Progenitor cell of endocrine pancreas (in vitro differentiated cells): ENCODE results near the gene S1PR2. TPM values are rescaled to one million over a fixed set of nuclear protein-coding genes. Genes with fewer than 3 reads are reported as not detected.
A peak's percentile ranks its signal among the peaks of the same experiment; 100 is the strongest.

Experiments used
- DNase-seq: peaks from one replicate; pipeline ENCODE4 v3.0.0; 2021; ENCODE audit warnings: low spot score; ENCODE audit not compliant: unreplicated experiment
- H3K27ac Mint-ChIP-seq: 2 replicates; pipeline ENCODE4 v1.8.0; 2021; ENCODE audit warnings: mild to moderate bottlenecking, moderate library complexity, mixed read lengths
- H3K27me3 Mint-ChIP-seq: 2 replicates; pipeline ENCODE4 v1.8.0; 2021; ENCODE audit warnings: mixed read lengths
- H3K36me3 Mint-ChIP-seq: 2 replicates; pipeline ENCODE4 v1.8.0; 2022; ENCODE audit warnings: mixed read lengths; ENCODE audit not compliant: insufficient read depth
- H3K4me1 Mint-ChIP-seq: 2 replicates; pipeline ENCODE4 v1.8.0; 2021; ENCODE audit warnings: low read depth, mixed read lengths
- H3K4me3 Mint-ChIP-seq: 2 replicates; pipeline ENCODE4 v1.8.0; 2021; ENCODE audit warnings: low read depth, mild to moderate bottlenecking, moderate library complexity, mixed read lengths
- H3K9me3 Mint-ChIP-seq: 2 replicates; pipeline ENCODE4 v1.8.0; 2021; ENCODE audit warnings: low read depth, mixed read lengths
- CTCF ChIP-seq: fragments of 200-600 bp; sonication (generic); IDR thresholded peaks from one replicate; pipeline ENCODE4 v1.5.0; 2021; ENCODE audit warnings: antibody characterized with exemption, mild to moderate bottlenecking; ENCODE audit not compliant: unreplicated experiment
- total RNA-seq: library from RNA; stranded (reverse); gene quantifications from 2 replicates; pipeline ENCODE4 v1.2.1, GENCODE V29; 2021

S1PR2 gene
- total RNA-seq, 1 donor from 2014 or later: 19.2 TPM

GRCh38 chr19:10266706-10267105 lies 35.6 kb upstream of the S1PR2 start:
- H3K4me1 Mint-ChIP-seq: no peaks in the 10 kb centered on the region
- no peak for TF ChIP-seq CTCF
- H3K4me3 Mint-ChIP-seq: no peak overlapping the region
- H3K9me3 Mint-ChIP-seq: no peaks in the 10 kb centered on the region
- no peaks in the 10 kb centered on the region for H3K36me3 Mint-ChIP-seq
- H3K27ac Mint-ChIP-seq: no peak overlapping the region
- DNase-seq: no peak
- peaks cover 35% of the 10 kb centered on the region for H3K27me3 Mint-ChIP-seq

- no peak for TF ChIP-seq CTCF
- H3K27me3 Mint-ChIP-seq: peaks cover 3% of the 10 kb centered on the region
- H3K4me3 Mint-ChIP-seq: no peak overlapping the region
- peaks cover 2% of the 10 kb centered on the region for H3K36me3 Mint-ChIP-seq
- no peak for DNase-seq
- H3K9me3 Mint-ChIP-seq: no peaks in the 10 kb centered on the region
- H3K4me1 Mint-ChIP-seq: no peaks in the 10 kb centered on the region
- H3K27ac Mint-ChIP-seq: no peak overlapping the region
These were observed 31.6 kb upstream of the S1PR2 start for GRCh38 chr19:10262771-10263170.

- no peaks in the 10 kb centered on the region for H3K9me3 Mint-ChIP-seq
- no peaks in the 10 kb centered on the region for H3K27me3 Mint-ChIP-seq
- no peak for TF ChIP-seq CTCF
- DNase-seq: no peak
- peaks cover 11% of the 10 kb centered on the region for H3K36me3 Mint-ChIP-seq
- H3K4me1 Mint-ChIP-seq: no peaks in the 10 kb centered on the region
- no peak overlapping the region for H3K27ac Mint-ChIP-seq
- no peak overlapping the region for H3K4me3 Mint-ChIP-seq
These were observed 29.0 kb upstream of the S1PR2 start for GRCh38 chr19:10260141-10260584.

GRCh38 chr19:10259162-10259905 lies 28.2 kb upstream of the S1PR2 start:
- no peaks in the 10 kb centered on the region for H3K9me3 Mint-ChIP-seq
- peak; percentile 84 for DNase-seq
- no peak overlapping the region for H3K4me3 Mint-ChIP-seq
- no peaks in the 10 kb centered on the region for H3K27me3 Mint-ChIP-seq
- TF ChIP-seq CTCF: peak; percentile 71
- no peaks in the 10 kb centered on the region for H3K4me1 Mint-ChIP-seq
- peaks cover 12% of the 10 kb centered on the region for H3K36me3 Mint-ChIP-seq
- H3K27ac Mint-ChIP-seq: no peak overlapping the region

- no peak overlapping the region for H3K27ac Mint-ChIP-seq
- H3K36me3 Mint-ChIP-seq: peaks cover 14% of the 10 kb centered on the region
- TF ChIP-seq CTCF: no peak
- no peaks in the 10 kb centered on the region for H3K4me1 Mint-ChIP-seq
- H3K9me3 Mint-ChIP-seq: no peaks in the 10 kb centered on the region
- H3K27me3 Mint-ChIP-seq: no peaks in the 10 kb centered on the region
- H3K4me3 Mint-ChIP-seq: no peak overlapping the region
- no peak for DNase-seq
These were observed 27.1 kb upstream of the S1PR2 start for GRCh38 chr19:10258080-10258710.
